HL-60/S4 treated with retinoic acid at 250 ng/mL for 4 days and 3 days (cell line): ENCODE data around the gene NOL6.

ENCODE experiments used
- in situ Hi-C: fragments of 300-500 bp; cut with MboI; formaldehyde crosslinking; loops from 2 replicates; pipeline ENCODE4 v1.7.0; 2022; ENCODE audit warnings: low sequenced_read_pairs

Gene NOL6

GRCh38 chr9:33453999-33454660, 19.6 kb downstream of the NOL6 start:
- in situ Hi-C loops = no loop called here

GRCh38 chr9:33453286-33453860, 20.4 kb downstream of the NOL6 start:
- in situ Hi-C loops = no loop called here

GRCh38 chr9:33452828-33453271, 20.9 kb downstream of the NOL6 start:
- in situ Hi-C loops = no loop called here

GRCh38 chr9:33450621-33451146, 23.0 kb downstream of the NOL6 start:
- in situ Hi-C loops = no loop called here

GRCh38 chr9:33449715-33450114, 24.0 kb downstream of the NOL6 start:
- in situ Hi-C loops = no loop called here

GRCh38 chr9:33447799-33448553, 25.7 kb downstream of the NOL6 start:
- in situ Hi-C loops = no loop called here

- in situ Hi-C loops = no loop called here
Observed at GRCh38 chr9:33446946-33447798, 26.6 kb downstream of the NOL6 start, which contains the start of gene AQP3. TSS of gene AQP3 (minus strand) at chr9:33447593. CDS start at chr9:33447530, 63 bp downstream.

- in situ Hi-C loops = no loop called here
Observed at GRCh38 chr9:33446240-33446945, 27.3 kb downstream of the NOL6 start.

GRCh38 chr9:33445389-33446239, 28.1 kb downstream of the NOL6 start:
- in situ Hi-C loops = no loop called here

GRCh38 chr9:33443464-33444154, 30.1 kb downstream of the NOL6 start:
- in situ Hi-C loops = no loop called here

GRCh38 chr9:33443047-33443446, 30.7 kb downstream of the NOL6 start:
- in situ Hi-C loops = no loop called here

GRCh38 chr9:33442125-33442524, 31.6 kb downstream of the NOL6 start:
- in situ Hi-C loops = no loop called here

- in situ Hi-C loops = no loop called here
Observed at GRCh38 chr9:33440609-33441008, 33.1 kb downstream of the NOL6 start.

GRCh38 chr9:33440204-33440603, 33.5 kb downstream of the NOL6 start:
- in situ Hi-C loops = no loop called here

GRCh38 chr9:33439731-33440130, 34.0 kb downstream of the NOL6 start:
- in situ Hi-C loops = no loop called here

- in situ Hi-C loops = no loop called here
Observed at GRCh38 chr9:33438926-33439680, 34.6 kb downstream of the NOL6 start.

GRCh38 chr9:33437898-33438297, 35.8 kb downstream of the NOL6 start:
- in situ Hi-C loops = no loop called here

- in situ Hi-C loops = no loop called here
Observed at GRCh38 chr9:33437205-33437604, 36.5 kb downstream of the NOL6 start.
